H1 (cell line): Measurements from ENCODE around the gene LHCGR. TPM values are rescaled to one million over a fixed set of nuclear protein-coding genes. Genes with fewer than 3 reads are reported as not detected.

Source experiments
- CTCF ChIA-PET: fragments of 300-600 bp; sonication (Branson Sonifier 250); formaldehyde crosslinking; loops from one replicate; lab custom pipeline; 2021; ENCODE audit not compliant: partially characterized antibody; lab: Charles Lee
- POLR2A ChIA-PET: fragments of 300-600 bp; sonication (Branson Sonifier 250); formaldehyde crosslinking; loops from one replicate; lab custom pipeline; 2021; ENCODE audit warnings: inconsistent platforms; ENCODE audit not compliant: partially characterized antibody; lab: Charles Lee
- DNase-seq, 2 experiments: peaks; one replicate each; pipeline versions ENCODE4 v3.0.0 to v3.0.0-alpha.2; 2010 to 2022; ENCODE audit warnings: low spot score in 2 of 2, low read depth in 1 of 2, mixed read lengths in 1 of 2
- FAIRE-seq: peaks from 2 replicates; lab custom pipeline; 2011; peaks lifted over from hg19 to GRCh38; lab: Jason Lieb, UNC
- H2AFZ ChIP-seq: 2 replicates; pipeline ENCODE4 v1.8.1; 2012; ENCODE audit warnings: low read length, inconsistent platforms
- H2AK5ac ChIP-seq: 2 replicates; pipeline ENCODE4 v1.6.1; 2013; ENCODE audit warnings: low read depth, low read length
- H2BK120ac ChIP-seq: replicated peaks from 2 replicates; pipeline ENCODE3; 2013; ENCODE audit warnings: low read depth, low read length, inconsistent platforms
- H2BK12ac ChIP-seq: 2 replicates; pipeline ENCODE4 v1.6.1; 2013; ENCODE audit warnings: low read depth, low read length
- H2BK15ac ChIP-seq: 2 replicates; pipeline ENCODE4 v1.6.1; 2013; ENCODE audit warnings: low read length
- H2BK20ac ChIP-seq: 2 replicates; pipeline ENCODE4 v1.6.1; 2013; ENCODE audit warnings: low read length
- H2BK5ac ChIP-seq: 2 replicates; pipeline ENCODE4 v1.6.1; 2013; ENCODE audit warnings: low read depth, low read length
- H3K14ac ChIP-seq: 2 replicates; pipeline ENCODE4 v1.6.1; 2013; ENCODE audit warnings: inconsistent platforms; ENCODE audit not compliant: insufficient read length
- H3K18ac ChIP-seq: 2 replicates; pipeline ENCODE4 v1.6.1; 2013; ENCODE audit warnings: low read length; ENCODE audit errors: extremely low read depth
- H3K23ac ChIP-seq: 2 replicates; pipeline ENCODE4 v1.6.1; 2013; ENCODE audit warnings: inconsistent platforms; ENCODE audit not compliant: insufficient read length
- H3K23me2 ChIP-seq: 2 replicates; pipeline ENCODE4 v1.6.1; 2013; ENCODE audit warnings: low read depth, low read length
- H3K27ac ChIP-seq: 2 replicates; pipeline ENCODE4 v1.6.1; 2011; ENCODE audit warnings: low read depth, low read length, inconsistent platforms
- H3K27me3 ChIP-seq, 4 experiments: replicated peaks in 1 of 4; 1 replicate in 1 of 4; 2 replicates in 3 of 4; pipeline versions ENCODE4 v1.6.1 to v1.8.1; 2011 to 2013; ENCODE audit warnings: low read length in 3 of 4, mild to moderate bottlenecking in 3 of 4, inconsistent platforms in 2 of 4, mixed read lengths in 2 of 4, moderate library complexity in 1 of 4; ENCODE audit not compliant: control insufficient read depth in 3 of 4, insufficient read depth in 3 of 4; ENCODE audit errors: extremely low read depth in 1 of 4
- H3K36me3 ChIP-seq, 4 experiments: 2 replicates each; pipeline versions ENCODE4 v1.6.1 to v1.8.1; 2011 to 2013; ENCODE audit warnings: mild to moderate bottlenecking in 4 of 4, low read length in 3 of 4, moderate library complexity in 2 of 4, control low read depth in 1 of 4, inconsistent platforms in 1 of 4; ENCODE audit not compliant: insufficient read depth in 4 of 4, control insufficient read depth in 2 of 4
- H3K4ac ChIP-seq: replicated peaks from 2 replicates; pipeline ENCODE3; 2013; ENCODE audit warnings: low read length, low read depth, mixed read lengths, inconsistent platforms; ENCODE audit not compliant: insufficient read length
- H3K4me1 ChIP-seq, 4 experiments: replicated peaks in 1 of 4; 1 replicate in 1 of 4; 2 replicates in 3 of 4; pipeline versions ENCODE4 v1.6.1 to v1.8.1; 2011 to 2013; ENCODE audit warnings: low read length in 3 of 4, inconsistent platforms in 2 of 4, mixed read lengths in 1 of 4; ENCODE audit not compliant: insufficient read depth in 4 of 4, control insufficient read depth in 3 of 4
- H3K4me2 ChIP-seq, 2 experiments: 2 replicates each; pipeline versions ENCODE4 v1.6.1 to v1.8.1; 2011 to 2013; ENCODE audit warnings: low read depth in 2 of 2, low read length in 2 of 2, control low read depth in 1 of 2, inconsistent platforms in 1 of 2, mild to moderate bottlenecking in 1 of 2; ENCODE audit not compliant: insufficient read depth in 1 of 2
- H3K4me3 ChIP-seq, 4 experiments: fragments of 200-600, 300-600 bp in 1 of 4; sonication (generic), shearing (Covaris generic), sonication (Bioruptor Twin) in 1 of 4; 2 replicates each; pipeline versions ENCODE4 v1.5.1 to v1.8.1; 2011 to 2016; ENCODE audit warnings: low read length in 4 of 4, low read depth in 3 of 4, control low read depth in 2 of 4, inconsistent platforms in 2 of 4, mild to moderate bottlenecking in 2 of 4, mixed read lengths in 1 of 4, moderate library complexity in 1 of 4; ENCODE audit not compliant: insufficient read depth in 2 of 4; ENCODE audit errors: extremely low read depth in 1 of 4
- H3K56ac ChIP-seq: replicated peaks from 2 replicates; pipeline ENCODE3; 2013; ENCODE audit warnings: low read depth, mild to moderate bottlenecking, mixed read lengths, low read length, inconsistent platforms; ENCODE audit not compliant: insufficient read length
- H3K79me1 ChIP-seq: 2 replicates; pipeline ENCODE4 v1.6.1; 2013; ENCODE audit warnings: low read depth, low read length, control low read depth
- H3K79me2 ChIP-seq, 2 experiments: 2 replicates each; pipeline versions ENCODE4 v1.6.1 to v1.8.1; 2012 to 2013; ENCODE audit warnings: low read length in 2 of 2, mild to moderate bottlenecking in 2 of 2, inconsistent platforms in 1 of 2; ENCODE audit not compliant: insufficient read depth in 2 of 2, control insufficient read depth in 1 of 2
- H3K9ac ChIP-seq, 4 experiments: replicated peaks in 1 of 4; 1 replicate in 1 of 4; 2 replicates in 3 of 4; pipeline versions ENCODE4 v1.6.1 to v1.8.1; 2011 to 2013; ENCODE audit warnings: low read depth in 3 of 4, low read length in 3 of 4, control low read depth in 2 of 4, mild to moderate bottlenecking in 2 of 4, moderate library complexity in 2 of 4, inconsistent platforms in 1 of 4; ENCODE audit errors: extremely low read depth in 1 of 4
- H3K9me3 ChIP-seq, 2 experiments: 2 replicates each; pipeline versions ENCODE4 v1.6.1 to v1.8.1; 2012 to 2013; ENCODE audit warnings: mild to moderate bottlenecking in 2 of 2, moderate library complexity in 2 of 2, control low read depth in 1 of 2, inconsistent platforms in 1 of 2, low read depth in 1 of 2, low read length in 1 of 2, mixed read lengths in 1 of 2; ENCODE audit not compliant: insufficient read depth in 2 of 2
- H4K20me1 ChIP-seq, 2 experiments: replicated peaks in 1 of 2; 2 replicates each; pipeline versions ENCODE3 to v1.8.1; 2011 to 2013; ENCODE audit warnings: inconsistent platforms in 2 of 2, low read length in 2 of 2, mild to moderate bottlenecking in 1 of 2; ENCODE audit not compliant: insufficient read depth in 2 of 2, control insufficient read depth in 1 of 2
- H4K5ac ChIP-seq: 2 replicates; pipeline ENCODE4 v1.6.1; 2013; ENCODE audit warnings: low read length, low read depth, mixed read lengths, inconsistent platforms; ENCODE audit not compliant: insufficient read length
- H4K8ac ChIP-seq: 2 replicates; pipeline ENCODE4 v1.8.0; 2013; ENCODE audit warnings: mild to moderate bottlenecking, moderate library complexity, low read length, inconsistent platforms; ENCODE audit not compliant: insufficient read depth; ENCODE audit errors: extremely low read depth
- H4K91ac ChIP-seq: replicated peaks from 2 replicates; pipeline ENCODE3; 2013; ENCODE audit warnings: low read length, mixed read lengths, inconsistent platforms; ENCODE audit not compliant: insufficient read length
- CBX8 ChIP-seq: fragments of 300-800, 300-1000 bp; sonication (generic); IDR thresholded peaks from 2 replicates; pipeline ENCODE4 v1.7.1; 2016; ENCODE audit warnings: low read depth, low read length, borderline replicate concordance
- CEBPB ChIP-seq: IDR thresholded peaks from 2 replicates; pipeline ENCODE4 v1.6.1; 2012; ENCODE audit warnings: low read depth, low read length
- GTF2F1 ChIP-seq: IDR thresholded peaks from 2 replicates; pipeline ENCODE4 v1.6.1; 2012; ENCODE audit warnings: low read depth, low read length, improper control_type of control experiment, borderline replicate concordance
- KDM1A ChIP-seq: fragments of 200-600, 300-600 bp; sonication (generic); IDR thresholded peaks from 2 replicates; pipeline ENCODE4 v1.7.1; 2016; ENCODE audit warnings: mild to moderate bottlenecking, low read length, borderline replicate concordance
- KDM4A ChIP-seq: IDR thresholded peaks from one replicate; pipeline ENCODE4 v1.7.1; 2012; ENCODE audit warnings: low read depth, mild to moderate bottlenecking, moderate library complexity, low read length, inconsistent platforms; ENCODE audit not compliant: severe bottlenecking
- POU5F1 ChIP-seq: IDR thresholded peaks from 2 replicates; pipeline ENCODE4 v1.6.1; 2011; ENCODE audit warnings: low read depth, mild to moderate bottlenecking, low read length, moderate library complexity
- SAP30 ChIP-seq: fragments of 300-600 bp; sonication (generic); IDR thresholded peaks from 2 replicates; pipeline ENCODE4 v1.7.1; 2012; ENCODE audit warnings: low read length, moderate library complexity, mild to moderate bottlenecking, inconsistent platforms; ENCODE audit not compliant: insufficient read depth, insufficient replicate concordance
- SIRT6 ChIP-seq: IDR thresholded peaks from one replicate; pipeline ENCODE4 v1.7.1; 2012; ENCODE audit warnings: low read length, inconsistent platforms
- SUZ12 ChIP-seq: fragments of 200-600 bp; sonication (generic); IDR thresholded peaks from 2 replicates; pipeline ENCODE4 v1.6.1; 2012; ENCODE audit warnings: mild to moderate bottlenecking, inconsistent platforms, low read length, moderate library complexity, mixed read lengths
- ZNF274 ChIP-seq: IDR thresholded peaks from 2 replicates; pipeline ENCODE4 v1.7.0; 2012; ENCODE audit warnings: low read length, borderline replicate concordance; ENCODE audit errors: extremely low read depth
- WGBS, 2 experiments: shearing (Covaris generic) in 1 of 2; methylation state at CpG; one replicate each; pipeline versions ENCODE4 v1.1.6 to v1.1.7; 2013 to 2015; ENCODE audit warnings: low lambda C conversion rate in 2 of 2, mixed read lengths in 2 of 2, inconsistent platforms in 1 of 2, low coverage in 1 of 2, missing lambda C conversion rate in 1 of 2; ENCODE audit not compliant: insufficient replicate concordance in 2 of 2, insufficient coverage in 1 of 2, insufficient read length in 1 of 2; ENCODE audit errors: extremely low coverage in 1 of 2, missing lambda C conversion rate in 1 of 2; 5-methylcytosine and 5-hydroxymethylcytosine counted together
- polyA plus RNA-seq, 7 experiments: library from polyadenylated mRNA; depleted of rRNA in 3 of 7; stranded (reverse) in 5 of 7; unstranded in 2 of 7; fragments of >200 nt in 5 of 7; fragments of 200-250 nt in 2 of 7; gene quantifications; 1 replicate in 5 of 7; 2 replicates in 1 of 7; 4 replicates in 1 of 7; pipeline versions ENCODE4 v1.2.1 to v1.2.3, GENCODE V29; 2011 to 2013; ENCODE audit warnings: missing spikeins in 2 of 7, mixed read lengths in 2 of 7
- total RNA-seq: library from RNA; stranded (reverse); fragmentation: NEBNext Ultra II Directional; extraction: Animal tissue kit (Norgen Biotek cat#: 25700); gene quantifications from 2 replicates; pipeline ENCODE4 v1.2.1, GENCODE V29; 2021
- TF ChIP-seq, protein P1 (sequence below), 3 experiments: IDR thresholded peaks; 1 replicate in 2 of 3; 2 replicates in 1 of 3; pipeline versions ENCODE4 v1.5.1 to v1.6.1; 2011; ENCODE audit warnings: low read length in 3 of 3, mild to moderate bottlenecking in 3 of 3, inconsistent platforms in 2 of 3, low read depth in 1 of 3, moderate library complexity in 1 of 3; ENCODE audit not compliant: insufficient read depth in 1 of 3; ENCODE audit errors: control extremely low read depth in 1 of 3

Gene LHCGR
- total and polyA plus RNA-seq, 2 of the 8 experiments (the other 6 are each of a cell fraction or from before 2014, with no cell fraction given) = 0.30 to 0.73 TPM

DNA sequence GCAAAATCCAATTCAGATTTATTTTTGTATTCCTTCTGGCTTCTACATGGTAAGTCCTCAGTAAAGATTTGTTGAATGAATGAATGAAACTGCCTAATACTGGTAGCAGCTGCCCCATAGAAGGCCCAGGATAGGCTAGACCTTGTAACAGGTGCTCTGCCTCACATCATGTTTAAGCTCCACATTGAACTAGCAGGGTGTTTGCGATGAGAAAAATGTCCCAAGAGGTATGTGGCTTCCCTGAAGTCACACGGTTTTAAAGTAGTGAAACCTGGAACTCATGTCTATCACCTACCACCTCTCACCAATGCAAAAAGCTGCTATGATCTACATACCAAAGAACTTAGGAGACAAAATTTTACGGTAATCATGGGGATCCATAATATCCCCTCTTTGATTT lies 765 bp upstream of the LHCGR start:
- no peak overlapping the region for H4K5ac ChIP-seq
- H2BK12ac ChIP-seq = no peak overlapping the region
- 83% methylated on average over 3 of the region's 3 CpGs; no CpG with 5 or more reads in 1 of the 2 experiments for whole genome bisulfite sequencing, 2 experiments
- FAIRE-seq = no peak
- H2BK5ac ChIP-seq = no peak overlapping the region
- no peaks in the 10 kb centered on the region for H3K9me3 ChIP-seq
- H3K79me1 ChIP-seq = no peaks in the 10 kb centered on the region
- H3K56ac ChIP-seq = no peak overlapping the region
- peaks cover 3 to 13% (median 9%) of the 10 kb centered on the region in 4 experiments; a peak in 5 of 7 replicates for H3K4me1 ChIP-seq
- ChIA-PET CTCF (interaction anchor here (0.7 kb wide), 1 partner anchor 156 kb away, joined by 3 read pairs; no protein-coding TSS in a partner anchor), POLR2A (no interaction called here)
- H3K4me3 ChIP-seq = no peak overlapping the region
- H3K18ac ChIP-seq = no peak overlapping the region
- peaks cover 0 to 10% (median 8%) of the 10 kb centered on the region in 4 experiments; a peak in 4 of 7 replicates for H3K27me3 ChIP-seq
- H4K20me1 ChIP-seq = no peaks in the 10 kb centered on the region
- H2BK120ac ChIP-seq = no peak overlapping the region
- H2AK5ac ChIP-seq = no peak overlapping the region
- H2BK15ac ChIP-seq = no peak overlapping the region
- H4K91ac ChIP-seq = no peak overlapping the region
- no peaks in the 10 kb centered on the region for H3K79me2 ChIP-seq
- no peaks in the 10 kb centered on the region for H3K36me3 ChIP-seq
- H3K27ac ChIP-seq = no peak overlapping the region
- no peak overlapping the region for H3K23ac ChIP-seq
- no peak overlapping the region for H4K8ac ChIP-seq
- no peak overlapping the region for H2AFZ ChIP-seq
- peaks cover 3% of the 10 kb centered on the region for H3K23me2 ChIP-seq
- H3K9ac ChIP-seq = no peak overlapping the region
- no peak overlapping the region for H3K14ac ChIP-seq
- DNase-seq = no peak
- H3K4me2 ChIP-seq = peak overlapping the region in 1 of 2 experiments; percentile 57; a peak in 1 of 4 replicates
- no peak overlapping the region for H2BK20ac ChIP-seq
- H3K4ac ChIP-seq = no peak overlapping the region
- TF ChIP-seq KDM1A = no peak
- TF ChIP-seq, protein P1, sequence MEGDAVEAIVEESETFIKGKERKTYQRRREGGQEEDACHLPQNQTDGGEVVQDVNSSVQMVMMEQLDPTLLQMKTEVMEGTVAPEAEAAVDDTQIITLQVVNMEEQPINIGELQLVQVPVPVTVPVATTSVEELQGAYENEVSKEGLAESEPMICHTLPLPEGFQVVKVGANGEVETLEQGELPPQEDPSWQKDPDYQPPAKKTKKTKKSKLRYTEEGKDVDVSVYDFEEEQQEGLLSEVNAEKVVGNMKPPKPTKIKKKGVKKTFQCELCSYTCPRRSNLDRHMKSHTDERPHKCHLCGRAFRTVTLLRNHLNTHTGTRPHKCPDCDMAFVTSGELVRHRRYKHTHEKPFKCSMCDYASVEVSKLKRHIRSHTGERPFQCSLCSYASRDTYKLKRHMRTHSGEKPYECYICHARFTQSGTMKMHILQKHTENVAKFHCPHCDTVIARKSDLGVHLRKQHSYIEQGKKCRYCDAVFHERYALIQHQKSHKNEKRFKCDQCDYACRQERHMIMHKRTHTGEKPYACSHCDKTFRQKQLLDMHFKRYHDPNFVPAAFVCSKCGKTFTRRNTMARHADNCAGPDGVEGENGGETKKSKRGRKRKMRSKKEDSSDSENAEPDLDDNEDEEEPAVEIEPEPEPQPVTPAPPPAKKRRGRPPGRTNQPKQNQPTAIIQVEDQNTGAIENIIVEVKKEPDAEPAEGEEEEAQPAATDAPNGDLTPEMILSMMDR (IDR thresholded peaks at IDR 0.05; ENCODE audit: control extremely low read depth in 1 of 3, insufficient read depth in 1 of 3, low read depth in 1 of 3, low read length in 3 of 3) = no peak
- TF ChIP-seq ZNF274 = no peak
- TF ChIP-seq POU5F1 = no peak
- TF ChIP-seq CEBPB = no peak
- TF ChIP-seq GTF2F1 = no peak
- no peak for TF ChIP-seq SUZ12
- no peak for TF ChIP-seq SIRT6
- TF ChIP-seq SAP30 = no peak
- no peak for TF ChIP-seq KDM4A
- TF ChIP-seq CBX8 = no peak
